Neutrophil (primary cell): ENCODE measurements around the gene CHRND.

Experiments
- H3K27ac ChIP-seq: fragments of 200-600 bp; sonication (generic); 2 replicates; pipeline ENCODE4 v1.5.1; 2016; ENCODE audit warnings: mild to moderate bottlenecking, moderate library complexity
- H3K27me3 ChIP-seq: fragments of 200-600 bp; sonication (generic); 2 replicates; pipeline ENCODE4 v1.6.0; 2016; ENCODE audit warnings: mild to moderate bottlenecking
- H3K36me3 ChIP-seq: fragments of 200-600 bp; sonication (generic); 2 replicates; pipeline ENCODE4 v1.5.1; 2017
- H3K4me1 ChIP-seq, 2 experiments: fragments of 200-600 bp in 1 of 2; sonication (generic) in 1 of 2; 1 replicate in 1 of 2; 2 replicates in 1 of 2; pipeline versions ENCODE4 v1.5.1 to v1.6.1; 2013 to 2016; ENCODE audit warnings: low read depth in 1 of 2, low read length in 1 of 2, mild to moderate bottlenecking in 1 of 2, moderate library complexity in 1 of 2; ENCODE audit not compliant: control insufficient read depth in 1 of 2, insufficient read depth in 1 of 2
- H3K4me3 ChIP-seq, 2 experiments: fragments of 200-600 bp in 1 of 2; sonication (generic) in 1 of 2; 1 replicate in 1 of 2; 2 replicates in 1 of 2; pipeline ENCODE4 v1.5.1; 2013 to 2016; ENCODE audit warnings: low read depth in 1 of 2, low read length in 1 of 2, mild to moderate bottlenecking in 1 of 2, moderate library complexity in 1 of 2
- H3K9me3 ChIP-seq: fragments of 200-600 bp; sonication (generic); 2 replicates; pipeline ENCODE4 v1.5.1; 2016
- CTCF ChIP-seq: fragments of 200-600 bp; sonication (generic); IDR thresholded peaks from 2 replicates; pipeline ENCODE4 v1.5.1; 2016; ENCODE audit warnings: antibody characterized with exemption

CHRND gene

GRCh38 chr2:232576995-232577394 lies 51.0 kb downstream of the CHRND start:
- H3K9me3 ChIP-seq = no peaks in the 10 kb centered on the region
- H3K4me3 ChIP-seq = no peak overlapping the region
- H3K4me1 ChIP-seq = no peaks in the 10 kb centered on the region
- peaks cover 64% of the 10 kb centered on the region for H3K36me3 ChIP-seq
- H3K27ac ChIP-seq = no peak overlapping the region
- H3K27me3 ChIP-seq = no peaks in the 10 kb centered on the region
- no peak for TF ChIP-seq CTCF

GRCh38 chr2:232577841-232578240 lies 51.9 kb downstream of the CHRND start:
- no peak overlapping the region for H3K27ac ChIP-seq
- TF ChIP-seq CTCF = no peak
- no peaks in the 10 kb centered on the region for H3K4me1 ChIP-seq
- peaks cover 64% of the 10 kb centered on the region for H3K36me3 ChIP-seq
- no peaks in the 10 kb centered on the region for H3K27me3 ChIP-seq
- no peak overlapping the region for H3K4me3 ChIP-seq
- H3K9me3 ChIP-seq = no peaks in the 10 kb centered on the region

- Histone ChIP-seq H3K27me3 (no peaks in the 10 kb centered on the region), H3K36me3 (peaks cover 63% of the 10 kb centered on the region), H3K4me3 (no peak overlapping the region), H3K27ac (no peak overlapping the region), H3K4me1 (no peaks in the 10 kb centered on the region), H3K9me3 (no peaks in the 10 kb centered on the region)
- TF ChIP-seq CTCF = no peak
These were observed 52.7 kb downstream of the CHRND start for GRCh38 chr2:232578626-232579025.

- no peak overlapping the region for H3K4me3 ChIP-seq
- H3K27me3 ChIP-seq = no peaks in the 10 kb centered on the region
- TF ChIP-seq CTCF = no peak
- no peaks in the 10 kb centered on the region for H3K4me1 ChIP-seq
- no peaks in the 10 kb centered on the region for H3K9me3 ChIP-seq
- no peak overlapping the region for H3K27ac ChIP-seq
- H3K36me3 ChIP-seq = peaks cover 54% of the 10 kb centered on the region
These were observed 54.7 kb downstream of the CHRND start for GRCh38 chr2:232580648-232580981.

GRCh38 chr2:232581725-232582124 lies 55.8 kb downstream of the CHRND start:
- no peak for TF ChIP-seq CTCF
- no peaks in the 10 kb centered on the region for H3K9me3 ChIP-seq
- peaks cover 49% of the 10 kb centered on the region for H3K36me3 ChIP-seq
- H3K27me3 ChIP-seq = no peaks in the 10 kb centered on the region
- H3K4me3 ChIP-seq = no peak overlapping the region
- no peak overlapping the region for H3K27ac ChIP-seq
- no peaks in the 10 kb centered on the region for H3K4me1 ChIP-seq

GRCh38 chr2:232584238-232584637 lies 58.3 kb downstream of the CHRND start:
- Histone ChIP-seq H3K27me3 (no peaks in the 10 kb centered on the region), H3K4me3 (no peak overlapping the region), H3K36me3 (peaks cover 37% of the 10 kb centered on the region), H3K9me3 (no peaks in the 10 kb centered on the region), H3K27ac (no peak overlapping the region), H3K4me1 (no peaks in the 10 kb centered on the region)
- TF ChIP-seq CTCF = no peak
